ENCODE data around the gene PDZRN4. TPM values are rescaled to one million over a fixed set of nuclear protein-coding genes. Genes with fewer than 3 reads are reported as not detected.

The PDZRN4 gene
- polyA plus RNA-seq, 1 donor from 2014 or later, result 46.7 TPM

GRCh38 chr12:41527062-41527461, 338.9 kb downstream of the PDZRN4 start:
- no peak overlapping the region for H2AFZ ChIP-seq (ENCODE audit: low read depth, low read length)
- H3K79me2 ChIP-seq (replicated peaks; ENCODE audit: insufficient read depth, low read length), result no peaks in the 10 kb centered on the region
- H3K4me3 ChIP-seq (ENCODE audit: low read length), result no peak overlapping the region
- peak overlapping the region; percentile 44 for H3K27ac ChIP-seq (ENCODE audit: low read length)
- no peaks in the 10 kb centered on the region for H3K36me3 ChIP-seq (ENCODE audit: insufficient read depth, low read length)
- H3K9me3 ChIP-seq (ENCODE audit: low read length), result no peaks in the 10 kb centered on the region
- TF ChIP-seq REST (IDR thresholded peaks at IDR 0.05; ENCODE audit: borderline replicate concordance), result no peak
- no peak for TF ChIP-seq CTCF (IDR thresholded peaks at IDR 0.05; ENCODE audit: poor library complexity, severe bottlenecking)
- TF ChIP-seq TAF1 (IDR thresholded peaks at IDR 0.05; ENCODE audit: low read depth), result no peak
- TF ChIP-seq EP300 (conservative IDR thresholded peaks at IDR 0.05; ENCODE audit: poor library complexity, severe bottlenecking), result no peak
- TF ChIP-seq EZH2 (IDR thresholded peaks at IDR 0.05; ENCODE audit: borderline replicate concordance, insufficient read depth, low read length, poor library complexity, severe bottlenecking), result no peak
- no peak for TF ChIP-seq RAD21 (conservative IDR thresholded peaks at IDR 0.05)
- no peak for TF ChIP-seq POLR2AphosphoS5 (IDR thresholded peaks at IDR 0.05)
- TF ChIP-seq MXI1 (conservative IDR thresholded peaks at IDR 0.05; ENCODE audit: poor library complexity, severe bottlenecking), result no peak
- no peak for TF ChIP-seq SMC3 (conservative IDR thresholded peaks at IDR 0.05; ENCODE audit: poor library complexity)
- no peaks in the 10 kb centered on the region for H3K27me3 ChIP-seq (ENCODE audit: insufficient read depth, low read depth, low read length)
- H4K20me1 ChIP-seq (ENCODE audit: insufficient read depth), result no peaks in the 10 kb centered on the region
- no peak overlapping the region for H3K4me2 ChIP-seq (ENCODE audit: low read length)
- H3F3A ChIP-seq (ENCODE audit: insufficient read depth, low read length, poor library complexity, severe bottlenecking), result no peaks in the 10 kb centered on the region
- no peaks in the 10 kb centered on the region for H3K9me2 ChIP-seq (ENCODE audit: insufficient read depth, low read length)
- H3K9ac ChIP-seq (ENCODE audit: low read length), result no peak overlapping the region

GRCh38 chr12:41527534-41528116, 339.5 kb downstream of the PDZRN4 start:
- no peak overlapping the region for H3K4me2 ChIP-seq (ENCODE audit: low read length)
- H2AFZ ChIP-seq (ENCODE audit: low read depth, low read length), result no peak overlapping the region

More at GRCh38 chr12:41527534-41528116, 339.5 kb downstream of the PDZRN4 start:
- TF ChIP-seq EZH2 (IDR thresholded peaks at IDR 0.05; ENCODE audit: borderline replicate concordance, insufficient read depth, low read length, poor library complexity, severe bottlenecking), result no peak
- H4K20me1 ChIP-seq (ENCODE audit: insufficient read depth), result no peaks in the 10 kb centered on the region
- H3K4me3 ChIP-seq (ENCODE audit: low read length), result no peak overlapping the region
- H3K27me3 ChIP-seq (ENCODE audit: insufficient read depth, low read depth, low read length), result no peaks in the 10 kb centered on the region
- H3K36me3 ChIP-seq (ENCODE audit: insufficient read depth, low read length), result no peaks in the 10 kb centered on the region
- H3K9ac ChIP-seq (ENCODE audit: low read length), result no peak overlapping the region
- no peaks in the 10 kb centered on the region for H3K79me2 ChIP-seq (replicated peaks; ENCODE audit: insufficient read depth, low read length)
- H3F3A ChIP-seq (ENCODE audit: insufficient read depth, low read length, poor library complexity, severe bottlenecking), result no peaks in the 10 kb centered on the region
- H3K27ac ChIP-seq (ENCODE audit: low read length), result peak overlapping the region; percentile 44
- H3K9me3 ChIP-seq (ENCODE audit: low read length), result no peaks in the 10 kb centered on the region
- H3K9me2 ChIP-seq (ENCODE audit: insufficient read depth, low read length), result no peaks in the 10 kb centered on the region
